Testis (tissue), 3 donors: ENCODE results near the gene ATXN1L. TPM values are rescaled to one million over a fixed set of nuclear protein-coding genes. Genes with fewer than 3 reads are reported as not detected.

ENCODE experiments used
- DNase-seq: peaks from one replicate; pipeline ENCODE4 v3.0.0-alpha.2; 2019
- H3K27ac ChIP-seq, 2 donors: fragments of 200-600 bp; sonication (generic); one replicate each; pipeline ENCODE4 v1.5.1; 2019
- H3K27me3 ChIP-seq: fragments of 200-600 bp; sonication (generic); one replicate; pipeline ENCODE4 v1.5.1; 2019
- H3K36me3 ChIP-seq: fragments of 200-600 bp; sonication (generic); one replicate; pipeline ENCODE4 v1.5.1; 2017; ENCODE audit warnings: low read depth; ENCODE audit errors: missing control alignments
- H3K4me1 ChIP-seq: fragments of 200-600 bp; sonication (generic); one replicate; pipeline ENCODE4 v1.5.1; 2019
- H3K4me3 ChIP-seq, 2 donors: fragments of 200-600 bp; sonication (generic); one replicate each; pipeline ENCODE4 v1.5.1; 2017 to 2019
- H3K9me3 ChIP-seq: fragments of 200-600 bp; sonication (generic); one replicate; pipeline ENCODE4 v1.5.1; 2017
- CTCF ChIP-seq, 3 experiments: fragments of 450-650 bp in 2 of 3; fragments of 200-600 bp in 1 of 3; sonication (generic) in 1 of 3; IDR thresholded peaks; one replicate each; pipeline ENCODE4 v1.5.1; 2016 to 2019; ENCODE audit warnings: antibody characterized with exemption in 3 of 3, mild to moderate bottlenecking in 2 of 3, moderate library complexity in 1 of 3
- POLR2A ChIP-seq: fragments of 450-650 bp; IDR thresholded peaks from one replicate; pipeline ENCODE4 v1.6.1; 2017; ENCODE audit warnings: antibody characterized with exemption, mild to moderate bottlenecking, moderate library complexity
- WGBS, 2 donors: methylation state at CpG; one replicate each; pipeline ENCODE4 v1.1.5; 2018; 5-methylcytosine and 5-hydroxymethylcytosine counted together
- intact Hi-C: fragments of 100-400 bp; cut with DNase I; formaldehyde crosslinking; loops from one replicate; pipeline ENCODE4 v1.15.1; 2023; ENCODE audit warnings: low total_unique reads
- polyA plus RNA-seq: library from polyadenylated mRNA; stranded (reverse); fragments of 350-450 nt; fragmentation: Illumina TruSeq; extraction: RNeasy Lipid Tissue Mini Kit (QIAGEN cat#74804); gene quantifications from one replicate; pipeline ENCODE4 v1.2.3, GENCODE V29; 2014; ENCODE audit warnings: low read depth, low replicate concordance; ENCODE audit not compliant: insufficient read depth
- total RNA-seq, 2 donors: library from RNA; depleted of rRNA; stranded (reverse); fragments of >200 nt; gene quantifications; one replicate each; pipeline ENCODE4 v1.2.3, GENCODE V29; 2016

The ATXN1L gene
- total and polyA plus RNA-seq, 3 donors from 2014 or later, result 36.1 to 39.3 (median 36.8) TPM

GRCh38 chr16:71889147-71889546 lies 43.4 kb downstream of the ATXN1L start:
- no peak overlapping the region for H3K27ac ChIP-seq
- no peaks in the 10 kb centered on the region for H3K9me3 ChIP-seq
- TF ChIP-seq POLR2A (no peak), CTCF (IDR thresholded peaks at IDR 0.05) (no peak)
- intact Hi-C loops, result no loop called here
- no peak overlapping the region for H3K4me3 ChIP-seq
- H3K4me1 ChIP-seq, result no peaks in the 10 kb centered on the region
- no peaks in the 10 kb centered on the region for H3K27me3 ChIP-seq
- DNase-seq, result no peak
- no peaks in the 10 kb centered on the region for H3K36me3 ChIP-seq
- WGBS, 2 donors, result 92 to 93% methylated on average over 3 of the region's 3 CpGs

GRCh38 chr16:71893888-71894228 lies 48.1 kb downstream of the ATXN1L start:
- peak; percentile 71 for DNase-seq
- Histone ChIP-seq H3K9me3 (no peaks in the 10 kb centered on the region), H3K4me1 (peaks cover 21% of the 10 kb centered on the region), H3K27me3 (no peaks in the 10 kb centered on the region), H3K27ac (peak overlapping the region; percentile 98), H3K36me3 (no peaks in the 10 kb centered on the region), H3K4me3 (peak overlapping the region; percentile 86 to 97)
- 33 to 35% methylated on average over 7 of the region's 7 CpGs for WGBS, 2 donors
- intact Hi-C loops, result no loop called here
- TF ChIP-seq CTCF (IDR thresholded peaks at IDR 0.05) (no peak), POLR2A (no peak)

GRCh38 chr16:71894229-71894920 lies 48.6 kb downstream of the ATXN1L start:
- Histone ChIP-seq H3K9me3 (no peaks in the 10 kb centered on the region), H3K27me3 (no peaks in the 10 kb centered on the region), H3K4me3 (peak overlapping the region; percentile 86 to 97), H3K27ac (peak overlapping the region; percentile 98), H3K36me3 (no peaks in the 10 kb centered on the region), H3K4me1 (peaks cover 24% of the 10 kb centered on the region)
- 0 to 1% methylated on average over 31 of the region's 31 CpGs for WGBS, 2 donors
- TF ChIP-seq POLR2A (no peak), CTCF (IDR thresholded peaks at IDR 0.05) (no peak)
- intact Hi-C loops, result no loop called here
- DNase-seq, result peak; percentile 72

GRCh38 chr16:71894921-71895678 lies 49.3 kb downstream of the ATXN1L start, which contains the start of gene IST1:
TSS of gene IST1 (plus strand) at chr16:71895531. CDS start at chr16:71915641, 20,110 bp downstream.
- H3K4me3 ChIP-seq, result peak within 1 kb of the TSS; percentile 86 to 97
- TF ChIP-seq CTCF (IDR thresholded peaks at IDR 0.05) (no peak), POLR2A (peak; percentile 48)
- H3K27me3 ChIP-seq, result no peaks in the 10 kb centered on the region
- H3K36me3 ChIP-seq, result no peaks in the 10 kb centered on the region
- WGBS, 2 donors, result 0 to 1% methylated on average over 28 to 45 of the region's 67 CpGs
- DNase-seq, result peak; percentile 99
- intact Hi-C loops, result no loop called here
- H3K27ac ChIP-seq, result peak within 1 kb of the TSS; percentile 98
- H3K4me1 ChIP-seq, result peaks cover 29% of the 10 kb centered on the region
- no peaks in the 10 kb centered on the region for H3K9me3 ChIP-seq
